GM19193 (cell line): ENCODE data around the gene NFYA.

Source experiments
- POLR2A ChIP-seq: IDR thresholded peaks from 4 replicates; pipeline ENCODE4 v1.6.1; 2011; ENCODE audit not compliant: insufficient read depth, insufficient read length; ENCODE audit errors: extremely low read depth

The NFYA gene

DNA sequence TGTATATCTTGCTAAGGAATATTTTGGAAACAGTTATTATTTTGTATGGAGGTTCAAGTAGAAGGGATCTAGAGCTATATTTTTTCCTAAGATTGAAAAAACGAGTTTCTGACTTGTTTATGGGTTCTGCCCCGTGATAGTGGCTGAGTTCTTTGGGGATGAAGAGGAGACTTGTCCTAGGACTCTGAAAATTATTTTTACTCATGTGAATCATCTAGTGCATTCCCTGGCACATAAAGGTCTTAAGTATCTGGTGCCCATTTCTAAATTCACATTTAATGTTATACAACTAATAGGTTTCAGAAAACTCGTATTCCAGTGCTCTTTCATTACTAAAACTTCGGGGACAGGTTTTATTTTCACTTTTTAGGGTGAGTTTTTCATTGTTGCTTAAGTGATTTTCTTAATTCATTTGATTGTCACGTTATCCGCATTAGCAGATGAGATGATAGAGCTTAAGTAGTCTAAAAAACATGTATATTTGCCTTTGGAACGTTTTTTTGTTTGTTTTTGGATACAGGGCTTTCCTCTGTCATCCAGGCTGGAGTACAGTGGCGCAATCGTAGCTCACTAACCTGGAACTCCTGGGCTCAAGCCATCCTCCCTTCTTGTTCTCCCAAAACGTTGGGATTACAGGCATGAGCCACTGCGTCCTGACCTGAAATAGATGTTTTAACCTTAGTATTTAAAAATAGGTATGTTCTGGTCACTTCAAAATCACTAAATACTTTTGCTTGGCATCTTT is 2.1 kb downstream of the NFYA start:
- no peak for TF ChIP-seq POLR2A

DNA sequence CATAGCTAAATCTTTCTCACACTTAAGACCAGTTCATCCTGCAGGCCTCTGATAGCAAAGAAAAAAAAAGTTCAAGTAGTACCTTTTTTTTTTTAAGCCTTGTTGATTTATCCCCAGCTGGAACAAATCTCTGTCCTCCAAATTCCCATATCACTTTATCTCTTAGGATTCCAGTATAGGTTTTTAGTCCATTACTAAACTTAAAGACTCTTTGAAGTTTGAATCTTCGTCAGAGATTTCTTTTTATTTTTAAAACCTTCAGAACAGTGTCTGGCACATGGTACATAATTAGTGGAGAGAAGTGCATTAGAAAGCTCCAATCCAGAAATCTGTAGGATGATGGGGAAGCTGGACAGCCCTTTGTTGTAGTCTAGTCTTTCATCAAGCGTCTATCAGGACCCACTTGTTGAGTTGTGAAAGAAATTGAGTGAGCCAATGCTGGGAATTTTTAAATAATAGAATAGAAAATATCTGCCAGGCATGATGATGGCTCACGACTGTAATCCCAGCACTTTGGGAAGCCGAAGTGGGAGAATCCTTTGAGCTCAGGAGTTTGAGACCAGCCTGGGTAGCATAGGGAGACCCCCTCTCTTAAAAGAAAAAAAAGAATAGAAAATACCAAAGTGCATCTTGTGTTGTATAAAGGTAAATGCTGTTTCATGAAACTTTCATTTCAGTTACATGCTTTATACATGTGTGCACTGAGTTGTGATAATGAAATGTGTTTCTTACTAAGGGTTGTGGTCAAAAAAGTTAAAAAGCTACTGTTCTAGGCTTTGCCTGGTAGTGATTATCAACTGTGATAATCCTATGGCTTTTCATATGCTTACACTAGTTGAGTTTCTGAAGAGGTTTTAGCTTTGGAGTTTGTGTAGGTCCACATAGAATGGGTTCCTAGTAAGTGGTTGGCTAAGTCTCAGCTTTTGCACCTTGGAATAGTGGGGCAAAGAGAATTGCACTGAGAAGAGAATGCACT is 3.2 kb downstream of the NFYA start:
- no peak for TF ChIP-seq POLR2A

DNA sequence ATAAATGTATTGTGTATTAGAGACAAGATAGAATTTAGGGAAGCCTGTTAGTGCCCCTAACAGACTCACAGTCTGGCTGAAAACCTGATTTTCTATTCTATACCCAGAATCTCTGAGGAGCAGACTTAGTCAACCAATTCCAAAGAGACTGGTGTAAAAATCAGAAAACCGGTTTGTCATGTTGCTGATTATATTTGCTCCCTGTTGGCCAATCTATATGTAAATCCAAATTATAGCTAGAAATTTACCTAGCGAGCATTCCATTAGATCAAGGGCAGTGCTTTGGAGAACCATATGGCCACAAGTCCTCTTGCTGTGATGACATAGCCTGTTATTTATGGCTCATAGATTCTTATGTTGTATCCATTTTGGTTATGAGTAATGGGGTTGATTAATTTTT is 4.8 kb downstream of the NFYA start:
- TF ChIP-seq POLR2A = no peak

DNA sequence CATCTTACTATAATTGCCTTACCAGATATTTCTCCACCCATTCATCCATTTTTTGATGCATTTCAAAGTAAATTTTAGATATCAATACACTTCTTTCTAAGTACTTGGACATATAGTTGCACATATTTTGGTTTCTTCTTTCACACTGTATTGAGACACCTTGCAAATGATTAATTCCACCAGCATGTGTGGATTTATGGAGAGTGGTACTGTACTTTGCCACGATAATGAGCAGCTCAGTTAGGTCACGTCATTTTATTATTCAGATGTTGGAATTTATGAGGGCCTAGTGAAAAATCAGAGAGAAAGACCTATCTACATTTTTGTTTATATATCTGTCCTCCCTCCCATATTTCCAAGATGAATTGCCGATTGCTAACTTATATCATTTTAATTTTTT is 5.3 kb downstream of the NFYA start:
- TF ChIP-seq POLR2A = no peak

DNA sequence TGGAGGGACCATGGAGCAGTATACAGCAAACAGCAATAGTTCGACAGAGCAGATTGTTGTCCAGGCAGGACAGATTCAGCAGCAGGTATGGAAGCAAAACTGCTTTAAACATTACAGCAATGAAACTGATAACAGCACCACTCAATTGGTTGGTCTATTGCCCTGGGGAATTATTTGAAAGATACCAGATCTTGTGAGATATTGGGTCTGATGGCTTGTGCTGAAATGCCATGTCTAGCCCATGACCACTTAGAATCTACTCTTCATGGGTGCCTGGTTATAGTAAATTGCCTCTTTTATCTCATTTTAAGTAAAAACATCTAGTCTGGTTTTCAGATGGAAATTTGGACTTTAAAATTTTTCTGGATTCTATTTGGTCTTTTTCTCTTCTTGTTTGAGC is 6.3 kb downstream of the NFYA start:
- no peak for TF ChIP-seq POLR2A

DNA sequence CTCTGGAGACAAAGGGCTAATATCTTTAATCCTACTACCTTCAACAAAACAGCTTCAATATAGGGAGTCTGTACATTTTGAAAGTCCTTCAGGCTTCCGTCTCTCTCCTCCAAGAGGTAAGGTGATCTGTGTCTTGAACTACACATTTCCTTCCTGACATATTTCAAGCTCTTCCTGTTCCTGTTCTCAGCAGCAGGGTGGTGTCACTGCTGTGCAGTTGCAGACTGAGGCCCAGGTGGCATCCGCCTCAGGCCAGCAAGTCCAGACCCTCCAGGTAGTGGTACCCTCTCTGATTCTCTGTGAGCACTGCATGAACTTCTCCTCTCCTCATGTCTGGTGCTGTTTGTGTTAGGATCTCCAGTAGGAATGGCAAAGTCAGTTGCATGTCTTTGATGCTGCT is 7.8 kb downstream of the NFYA start:
- no peak for TF ChIP-seq POLR2A

DNA sequence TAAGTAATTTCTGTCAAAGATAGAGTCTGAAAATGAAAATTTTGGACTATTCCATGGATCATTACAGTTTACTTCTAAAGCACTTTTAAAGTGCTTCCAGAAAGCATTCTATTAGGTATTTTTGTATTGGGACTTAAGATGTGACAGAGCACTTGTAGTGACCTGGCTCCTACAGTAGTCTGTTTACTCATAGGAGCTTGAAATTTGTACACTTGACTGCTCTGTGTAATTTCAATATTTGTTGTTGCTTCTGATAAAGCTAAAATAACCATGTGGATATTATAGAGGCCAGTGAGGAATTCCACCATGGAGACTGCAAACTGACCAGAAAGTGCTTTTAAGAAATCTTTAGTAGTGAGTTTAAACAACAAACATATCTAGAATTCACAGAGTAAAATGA is 10.3 kb downstream of the NFYA start:
- TF ChIP-seq POLR2A = no peak

DNA sequence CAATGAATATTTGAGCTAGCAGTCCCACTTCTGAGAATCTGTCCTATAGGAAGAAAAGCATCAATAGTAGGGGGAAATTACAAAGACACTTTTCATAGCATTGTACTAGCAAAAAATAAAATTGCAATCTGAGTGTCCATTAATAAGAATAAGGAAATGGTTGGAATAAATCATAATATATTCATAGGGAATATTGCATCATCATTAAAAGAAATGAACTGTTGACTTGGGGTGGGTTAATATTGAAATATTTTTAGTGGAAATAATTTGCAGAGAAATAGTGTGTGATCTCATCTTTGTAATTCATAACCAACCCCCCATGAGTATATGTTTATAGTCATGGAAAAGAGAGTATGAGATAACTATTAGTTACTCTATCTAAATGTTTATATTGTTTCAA is 12.4 kb downstream of the NFYA start:
- TF ChIP-seq POLR2A = no peak

DNA sequence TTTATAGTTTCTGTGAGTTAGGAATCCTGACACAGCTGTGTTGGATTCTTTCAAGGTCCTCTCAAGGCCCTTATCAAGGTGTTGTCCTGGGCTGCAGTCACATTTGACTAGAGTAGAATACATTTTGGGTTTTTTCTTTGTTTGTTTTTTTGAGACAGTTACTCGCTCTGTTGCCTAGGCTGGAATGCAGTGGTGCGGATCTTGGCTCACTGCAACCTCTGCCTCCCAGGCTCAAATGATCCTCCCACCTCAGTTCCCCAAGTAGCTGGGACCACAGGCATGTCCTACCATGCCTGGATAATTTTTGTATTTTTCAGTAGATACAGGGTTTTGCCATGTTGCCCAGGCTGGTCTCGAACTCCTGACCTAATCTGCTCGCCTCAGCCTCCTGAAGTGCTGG is 15.7 kb downstream of the NFYA start:
- no peak for TF ChIP-seq POLR2A

DNA sequence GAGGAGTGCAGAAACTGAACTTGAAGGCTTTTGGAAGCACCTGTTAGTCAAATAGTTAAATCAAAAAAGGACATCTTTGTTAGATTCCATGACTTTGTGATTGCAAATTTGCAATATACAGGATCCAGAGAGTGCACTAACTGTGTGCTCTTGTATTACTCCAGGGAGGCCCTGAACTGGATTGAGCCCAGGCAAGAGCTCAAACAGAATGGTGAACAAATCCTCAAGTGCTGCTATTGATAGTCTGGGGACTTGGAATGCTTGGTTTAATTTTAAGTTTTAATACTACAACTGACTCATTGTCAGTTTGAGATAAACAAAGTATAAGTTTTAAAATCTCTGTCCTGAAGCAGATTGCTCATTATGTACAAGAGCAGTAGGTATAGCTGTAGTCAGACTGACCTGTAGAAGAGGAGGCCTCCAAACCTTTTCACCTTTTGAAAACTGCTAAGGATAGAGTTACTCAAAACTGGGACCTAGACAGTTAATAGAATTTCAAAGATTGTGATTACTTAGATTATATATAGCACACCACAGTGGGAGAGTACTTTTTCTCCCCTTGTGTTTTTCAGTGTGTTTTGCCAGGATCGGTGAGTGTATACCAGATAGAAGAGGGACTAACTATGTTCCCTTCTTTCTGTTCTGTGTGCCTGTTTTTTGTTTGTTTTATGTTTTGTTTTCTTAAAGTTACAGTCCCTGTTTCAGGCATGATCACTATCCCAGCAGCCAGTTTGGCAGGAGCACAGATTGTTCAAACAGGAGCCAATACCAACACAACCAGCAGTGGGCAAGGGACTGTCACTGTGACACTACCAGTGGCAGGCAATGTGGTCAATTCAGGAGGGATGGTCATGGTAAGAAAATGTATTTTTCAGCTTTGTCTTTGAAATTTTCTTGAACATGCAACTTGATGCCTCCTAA is 18.3 kb downstream of the NFYA start:
- no peak for TF ChIP-seq POLR2A

DNA sequence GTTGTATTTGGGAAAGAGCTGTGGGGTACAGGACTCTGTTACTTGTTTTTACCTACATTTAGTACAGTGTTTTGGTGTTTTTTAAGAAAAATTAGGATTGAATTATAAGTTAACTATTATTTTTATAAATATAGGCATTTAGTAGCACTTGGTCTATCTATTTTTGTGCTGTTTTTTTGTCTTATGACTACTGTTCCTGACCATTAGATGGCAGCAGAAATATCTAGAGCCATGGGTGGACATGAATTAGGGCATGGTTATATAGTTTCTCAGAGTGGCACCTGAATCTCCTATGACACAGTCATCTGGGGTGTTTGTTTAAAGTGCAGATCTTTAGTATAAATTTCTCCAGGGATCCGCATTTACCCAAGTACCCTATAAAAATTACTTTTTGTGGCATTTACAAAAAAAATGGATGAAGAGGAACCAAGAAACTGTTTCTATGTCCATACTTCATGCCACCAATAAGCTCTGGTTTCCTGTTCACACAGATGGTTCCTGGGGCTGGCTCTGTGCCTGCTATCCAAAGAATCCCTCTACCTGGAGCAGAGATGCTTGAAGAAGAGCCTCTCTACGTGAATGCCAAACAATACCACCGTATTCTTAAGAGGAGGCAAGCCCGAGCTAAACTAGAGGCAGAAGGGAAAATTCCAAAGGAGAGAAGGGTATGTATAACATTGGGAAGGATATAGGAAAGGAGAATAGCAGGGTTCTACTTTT is 19.8 kb downstream of the NFYA start:
- no peak for TF ChIP-seq POLR2A

DNA sequence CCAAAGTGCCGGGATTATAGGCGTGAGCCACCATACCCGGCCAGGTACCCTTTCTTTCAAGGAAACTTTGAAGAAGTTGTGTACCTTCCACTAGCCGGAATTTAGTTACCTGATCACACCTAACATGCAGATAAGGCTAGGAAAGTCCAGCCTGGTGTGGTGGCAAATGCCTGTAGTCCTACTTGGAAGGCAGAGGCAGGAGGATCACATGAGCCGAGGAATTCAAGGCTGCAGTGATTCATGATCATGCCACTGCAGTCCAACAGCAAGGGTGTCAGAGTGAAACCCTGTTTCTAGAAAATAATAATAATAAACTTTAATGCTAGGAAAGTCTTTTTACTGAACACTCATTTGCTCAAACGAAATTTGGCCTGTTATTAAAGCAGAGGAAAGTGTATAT is 21.0 kb downstream of the NFYA start:
- no peak for TF ChIP-seq POLR2A

DNA sequence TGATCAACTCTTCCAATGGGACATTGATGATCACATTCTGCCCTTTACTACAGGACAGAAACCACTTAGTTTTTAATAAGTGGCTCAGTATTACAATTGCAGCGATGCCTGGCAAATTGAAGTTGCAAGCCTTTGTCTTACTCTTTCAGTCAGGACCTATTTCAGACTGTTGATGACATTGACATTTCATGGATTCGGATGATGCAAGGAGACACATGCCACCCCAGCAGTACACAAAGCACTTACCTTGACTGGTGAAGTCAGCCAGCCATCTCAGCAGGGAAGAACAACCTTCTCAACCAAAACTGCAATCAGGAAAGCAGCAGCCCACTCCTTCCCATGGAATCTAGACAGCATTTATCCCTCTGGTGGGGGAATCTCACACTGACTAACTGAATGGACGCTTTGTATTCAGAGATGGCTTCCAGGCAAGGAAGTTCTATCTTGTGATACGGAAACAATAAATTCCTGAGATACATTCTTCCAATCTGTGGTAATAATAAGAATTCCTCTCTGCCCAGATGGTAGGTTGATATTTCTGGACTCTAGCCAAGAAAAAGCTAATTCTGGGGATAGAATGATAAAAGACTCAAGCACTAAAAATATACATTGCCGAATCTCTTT is 24.8 kb downstream of the NFYA start:
- no peak for TF ChIP-seq POLR2A

DNA sequence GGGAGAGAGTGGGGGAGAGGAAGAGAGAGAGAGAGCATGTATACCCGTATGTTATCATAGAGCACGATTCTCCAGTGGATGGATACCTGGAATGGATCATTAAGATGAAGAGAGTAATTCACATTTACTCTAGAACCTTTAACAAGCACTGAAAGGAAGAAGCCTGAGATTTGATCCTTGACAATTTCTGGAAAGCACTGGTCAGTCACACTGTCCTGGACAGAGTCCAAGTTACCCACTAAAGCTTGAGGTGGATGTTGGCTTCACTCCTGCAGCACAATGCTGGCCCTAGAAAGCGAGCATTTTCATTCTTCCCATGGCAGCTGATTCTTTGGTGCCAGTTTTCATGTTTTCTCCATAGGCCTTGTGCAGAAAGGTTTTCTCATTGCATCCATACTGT is 25.6 kb downstream of the NFYA start:
- no peak for TF ChIP-seq POLR2A
